Activated naive CD4-positive, alpha-beta T cell (primary cell): ENCODE data around the gene WDR5.

ENCODE experiments used
- DNase-seq, 4 experiments: peaks; one replicate each; lab custom pipeline; 2025; lab: John Stamatoyannopoulos, UW

Gene WDR5

DNA sequence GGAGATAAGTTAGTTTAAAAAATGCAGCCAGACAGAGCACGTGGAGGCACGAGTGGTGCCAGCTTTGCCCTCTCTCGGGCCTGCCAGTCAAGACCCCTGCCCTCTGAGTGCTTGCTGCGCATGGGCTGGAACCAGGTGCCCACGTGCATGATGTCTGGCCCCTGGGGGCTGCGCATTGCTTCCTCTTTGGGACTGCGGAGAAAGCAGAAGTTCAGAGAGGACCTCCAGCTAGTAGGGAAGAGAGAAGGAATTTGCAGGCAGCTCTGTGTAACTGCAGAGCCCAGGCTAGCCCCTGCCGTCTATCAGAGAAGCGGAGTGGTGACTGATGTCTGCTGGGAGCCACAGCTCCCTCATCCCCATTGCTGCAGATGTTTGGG, 38.2 kb downstream of the WDR5 start:
- DNase-seq: no peak

DNA sequence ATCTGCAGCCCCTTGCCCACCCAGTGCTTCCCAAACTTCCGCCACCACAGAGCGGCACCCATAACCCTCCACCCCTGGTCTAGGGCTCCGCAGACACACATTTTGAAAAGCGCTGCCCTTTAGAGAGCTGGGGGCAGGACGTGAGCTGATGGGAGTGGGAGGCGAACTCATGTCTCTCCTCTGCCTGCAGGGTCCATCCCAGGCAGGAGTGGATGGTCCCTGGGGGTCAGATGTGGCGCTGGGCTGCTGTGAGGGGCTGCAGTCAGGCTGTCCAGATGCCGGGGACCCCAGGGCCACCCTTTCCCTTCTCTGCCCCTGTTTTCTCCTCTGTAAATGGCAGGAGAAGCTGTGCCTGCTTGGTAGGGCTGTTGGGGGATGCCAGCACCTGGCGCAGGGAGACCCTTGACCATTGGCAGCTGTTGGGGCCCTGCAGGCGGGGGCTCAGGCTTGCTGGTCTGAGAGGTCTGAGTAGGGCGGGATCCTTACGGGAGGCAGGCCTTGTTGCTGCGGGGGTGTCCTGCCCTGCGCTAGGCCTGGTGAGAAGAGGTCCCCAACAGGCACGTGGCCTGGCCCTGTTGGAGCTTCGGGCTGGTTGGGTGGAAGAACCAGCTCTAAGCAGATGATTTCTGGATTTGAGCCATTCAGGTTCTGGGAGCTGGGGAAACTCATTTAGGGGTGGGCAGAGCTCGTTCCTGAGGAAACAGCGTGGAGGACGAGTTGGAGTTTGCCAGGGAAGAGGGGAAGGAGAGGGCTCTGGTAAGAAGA, 38.8 kb downstream of the WDR5 start:
- DNase-seq: no peak

DNA sequence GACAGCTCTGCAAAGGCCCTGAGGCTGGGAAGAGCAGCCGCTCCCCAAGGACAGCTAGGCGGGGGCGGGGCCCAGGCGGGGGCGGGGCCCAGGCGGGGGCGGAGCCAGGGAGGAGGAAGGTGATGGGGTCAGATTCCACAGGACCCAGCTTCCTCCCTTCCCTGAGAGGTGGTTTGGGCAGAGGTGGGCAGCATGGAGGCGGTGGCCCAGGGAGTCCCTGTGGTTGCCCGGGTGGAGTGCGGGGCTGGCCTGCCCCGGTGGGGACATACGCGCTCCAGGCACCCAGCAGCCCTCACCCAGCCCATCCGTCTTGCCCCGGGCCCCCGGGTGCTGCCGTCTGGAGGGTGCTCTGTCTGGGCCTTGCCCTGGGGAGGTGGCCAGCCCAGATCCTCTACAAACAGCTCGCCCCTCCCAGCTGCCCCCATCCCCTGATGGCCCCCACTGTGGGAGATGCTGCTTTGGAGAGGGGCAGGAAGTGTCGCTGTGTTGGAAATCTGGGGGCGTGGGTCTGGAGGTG, 39.5 kb downstream of the WDR5 start:
- no peak for DNase-seq

DNA sequence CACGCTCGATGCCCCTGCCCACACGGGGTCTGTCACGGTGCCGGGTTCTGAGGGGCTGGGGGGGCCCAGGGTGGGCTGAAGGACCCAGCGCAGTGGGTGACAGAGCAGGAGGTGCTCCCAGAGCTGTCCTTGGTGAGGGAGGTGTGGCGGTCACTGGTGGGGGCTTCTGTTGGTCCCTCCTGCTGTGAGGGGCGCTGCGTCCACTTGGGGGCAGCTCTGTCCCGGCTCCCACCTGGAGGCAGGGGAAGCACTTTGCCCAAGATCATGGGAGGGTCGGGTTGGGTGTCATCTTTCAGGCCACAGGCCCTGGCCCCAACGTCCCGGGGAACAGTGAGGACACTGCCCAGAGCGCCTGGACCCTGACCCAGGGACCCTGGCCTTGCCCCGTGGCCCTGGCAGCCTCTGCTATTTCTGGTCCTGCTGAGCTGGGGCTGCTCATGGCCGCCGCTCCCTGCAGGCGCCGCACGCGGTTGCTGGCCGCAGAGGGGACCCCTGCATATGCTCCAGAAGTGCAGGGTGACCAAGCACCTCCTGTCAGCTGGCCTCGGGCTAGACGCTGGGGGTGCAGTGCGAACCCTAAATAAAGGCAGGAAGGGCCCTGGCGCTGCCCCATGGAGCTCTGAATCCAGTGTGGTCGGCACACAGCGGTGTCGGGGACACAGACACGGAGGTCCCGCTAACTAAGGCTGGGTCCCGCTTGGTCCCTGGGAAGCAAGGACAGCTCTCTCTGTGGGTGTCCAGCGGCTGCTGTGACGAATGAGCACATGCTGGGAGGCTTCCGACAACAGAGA, 40.1 kb downstream of the WDR5 start:
- DNase-seq: no peak

DNA sequence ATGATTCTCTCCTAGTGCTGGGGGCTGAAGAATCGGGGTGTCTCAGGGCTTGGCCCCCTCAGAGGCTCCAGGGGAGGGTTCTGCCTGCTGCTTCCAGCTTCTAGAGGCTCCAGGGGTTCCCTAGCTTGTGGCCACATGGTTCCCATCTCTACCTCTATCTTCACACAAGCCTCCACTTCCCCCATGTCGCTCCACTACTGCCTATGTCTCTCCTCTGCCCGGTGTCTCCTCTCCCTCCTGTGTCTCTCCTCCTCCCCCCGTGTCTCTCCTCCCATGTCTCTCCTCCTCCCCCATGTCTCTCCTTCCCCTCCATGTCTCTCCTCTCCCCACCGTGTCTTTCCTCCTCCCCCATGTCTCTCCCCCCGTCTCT, 40.7 kb downstream of the WDR5 start:
- DNase-seq: no peak

DNA sequence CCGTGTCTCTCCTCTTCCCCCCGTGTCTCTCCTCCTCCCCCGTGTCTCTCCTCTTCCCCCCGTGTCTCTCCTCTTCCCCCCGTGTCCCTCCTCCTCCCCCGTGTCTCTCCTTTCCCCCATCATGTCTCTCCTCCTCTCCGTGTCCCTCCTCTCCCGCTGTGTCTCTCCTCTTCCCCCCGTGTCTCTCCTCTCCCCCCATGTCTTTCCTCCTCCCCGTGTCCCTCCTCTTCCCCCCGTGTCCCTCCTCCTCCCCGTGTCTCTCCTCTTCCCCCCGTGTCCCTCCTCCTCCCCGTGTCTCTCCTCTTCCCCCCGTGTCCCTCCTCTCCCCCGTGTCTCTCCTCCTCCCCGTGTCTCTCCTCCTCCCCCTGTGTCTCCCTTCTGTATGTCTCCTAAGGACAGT, 41.3 kb downstream of the WDR5 start:
- no peak for DNase-seq

DNA sequence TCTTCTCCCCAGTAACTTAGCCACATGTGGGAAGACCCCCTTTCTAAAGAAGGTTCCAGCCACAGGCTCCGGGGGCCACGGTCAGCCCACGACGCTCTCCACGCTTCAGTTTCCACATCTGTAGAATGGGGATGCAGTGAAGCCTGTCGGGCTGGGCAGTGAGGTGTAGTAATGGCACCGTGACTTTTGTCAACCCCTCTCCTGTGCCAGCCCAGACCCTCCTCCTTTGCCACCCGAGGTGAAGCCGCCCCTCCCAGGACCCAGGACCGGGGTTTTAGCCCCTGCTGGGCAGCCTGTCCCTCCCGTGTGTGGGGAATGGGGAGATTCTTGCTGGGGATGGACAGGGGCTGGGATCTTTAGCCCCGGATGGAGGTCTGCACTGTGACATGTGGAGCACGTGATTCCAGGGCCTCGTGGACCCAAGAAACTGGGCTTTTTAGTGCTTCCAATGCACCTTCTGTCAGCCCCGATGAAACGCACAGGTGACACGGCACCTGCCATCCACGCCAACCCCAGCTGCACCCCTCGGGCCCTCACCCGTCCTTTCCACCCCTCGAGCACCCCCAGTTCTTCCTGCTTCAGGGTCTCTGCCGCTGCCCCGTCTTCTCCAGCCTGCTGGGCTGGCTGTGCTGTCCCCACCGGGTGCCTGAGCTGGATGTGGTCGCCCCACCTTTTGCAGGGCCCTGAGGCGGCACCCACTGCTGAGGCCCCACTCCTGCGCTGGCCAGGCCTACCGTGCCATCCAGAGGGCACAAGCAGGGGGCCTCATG, 41.9 kb downstream of the WDR5 start:
- DNase-seq: no peak

DNA sequence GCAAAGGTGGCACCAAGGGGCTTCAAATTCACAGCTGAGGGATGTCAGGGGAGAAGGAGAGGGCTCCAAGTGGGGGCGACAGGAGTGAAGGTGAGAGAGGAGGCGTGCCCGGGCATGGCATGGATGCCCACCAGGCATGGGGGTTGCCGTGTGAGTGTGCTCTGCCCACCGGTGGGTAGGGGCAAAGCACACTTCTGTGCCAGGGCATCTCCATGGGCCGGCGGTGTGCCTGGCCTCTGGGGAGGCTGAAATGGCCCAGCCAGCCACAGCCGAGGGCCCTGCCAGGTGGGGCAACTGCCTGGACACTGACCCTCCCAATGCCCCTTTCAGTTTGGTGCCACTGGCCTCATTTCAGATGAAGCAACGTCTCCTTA, 42.5 kb downstream of the WDR5 start:
- no peak for DNase-seq

DNA sequence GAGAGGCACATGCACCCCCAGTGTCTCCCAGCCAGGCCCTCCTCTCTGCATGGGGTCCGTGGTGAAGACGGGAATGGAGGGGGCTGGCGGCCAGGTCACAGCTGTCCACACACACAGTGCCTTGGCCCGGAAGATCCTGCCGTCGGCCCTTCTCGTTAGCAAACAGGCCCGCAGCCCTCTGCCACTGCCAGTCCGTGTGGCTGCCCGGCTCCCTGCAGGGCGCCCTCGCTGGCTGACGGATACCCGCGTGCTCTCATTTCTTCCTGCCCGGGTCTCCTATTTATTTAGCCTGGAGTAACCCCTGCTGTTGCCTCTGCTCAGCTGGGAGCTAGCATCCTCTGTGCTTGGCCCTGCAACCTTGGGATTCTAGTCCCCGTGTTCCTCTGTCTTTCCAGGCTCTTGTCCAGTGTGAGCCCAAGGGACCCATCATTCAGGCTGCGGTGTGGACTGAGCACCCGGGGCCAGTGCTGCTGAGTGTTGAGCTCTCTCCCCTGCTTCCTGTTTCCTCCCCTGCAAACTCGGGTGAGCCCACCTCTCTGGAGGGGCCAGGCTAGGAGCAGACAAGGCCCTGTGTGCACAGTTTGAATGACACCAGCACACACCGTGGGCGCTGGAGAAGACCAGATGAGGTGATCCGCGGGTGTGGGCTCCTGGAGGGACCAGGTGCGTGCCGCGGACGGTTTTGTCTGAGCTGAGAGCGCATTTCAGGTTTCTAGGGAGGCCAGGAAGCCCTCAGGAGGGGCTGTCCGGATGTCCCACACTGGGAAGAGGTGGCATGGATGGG, 43.1 kb downstream of the WDR5 start:
- no peak for DNase-seq

DNA sequence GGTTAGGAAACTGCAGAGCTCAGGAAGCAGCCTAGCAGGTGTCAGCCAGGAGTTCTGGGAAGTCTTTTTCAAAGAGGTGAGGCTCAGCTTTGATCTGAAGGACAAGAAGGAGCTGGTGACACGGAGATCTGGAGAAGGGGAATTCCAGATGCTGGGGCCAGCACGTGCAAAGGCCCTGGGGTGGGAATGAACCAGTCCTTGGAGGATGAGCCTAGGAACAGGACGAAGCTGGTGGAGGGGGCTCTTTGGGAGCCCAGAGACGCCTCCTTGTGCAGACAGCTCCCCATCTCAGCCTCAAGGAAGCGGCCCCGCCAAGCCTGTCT, 43.7 kb downstream of the WDR5 start:
- no peak for DNase-seq

DNA sequence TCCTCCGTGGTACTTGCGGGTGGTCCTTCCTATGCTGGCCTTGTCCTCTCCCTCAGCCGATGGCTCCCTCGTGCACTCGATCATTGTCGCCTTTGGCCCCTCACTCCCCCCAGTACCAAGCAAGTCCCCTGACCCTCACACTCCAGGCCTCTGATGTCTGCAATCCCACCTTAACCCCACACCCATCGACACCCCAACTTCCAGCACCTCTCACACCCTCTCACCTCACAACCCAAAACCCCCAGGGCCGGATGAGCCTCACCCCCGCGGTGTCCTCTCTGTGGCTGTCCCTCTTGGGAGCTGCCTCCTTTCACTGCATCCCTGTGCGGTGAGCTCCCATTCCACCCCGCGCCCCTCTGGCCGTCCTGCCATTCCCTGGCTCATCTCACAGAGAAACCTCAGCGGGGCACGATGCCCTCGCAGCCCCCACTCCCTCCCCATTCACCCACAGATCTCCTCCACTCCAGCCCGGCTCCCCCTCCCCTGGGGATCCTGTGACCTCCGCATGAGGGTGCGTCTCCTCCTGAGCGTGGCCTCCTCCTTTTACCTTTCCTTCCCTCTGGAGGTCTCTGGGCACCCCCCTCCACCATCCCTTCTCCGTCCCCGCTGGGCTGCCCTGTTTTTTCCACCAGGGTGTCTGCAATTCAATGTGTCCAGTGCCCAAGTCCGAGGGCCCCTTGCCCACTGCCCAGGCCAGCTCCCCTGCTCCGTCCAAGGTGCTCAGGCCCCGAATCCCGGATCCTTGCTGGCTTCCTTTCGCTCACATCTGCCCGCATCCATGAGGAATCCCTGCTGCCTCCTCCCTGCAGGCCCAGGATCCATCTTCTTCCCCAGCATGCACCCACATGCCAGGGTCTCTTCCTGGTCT, 44.3 kb downstream of the WDR5 start:
- no peak for DNase-seq

DNA sequence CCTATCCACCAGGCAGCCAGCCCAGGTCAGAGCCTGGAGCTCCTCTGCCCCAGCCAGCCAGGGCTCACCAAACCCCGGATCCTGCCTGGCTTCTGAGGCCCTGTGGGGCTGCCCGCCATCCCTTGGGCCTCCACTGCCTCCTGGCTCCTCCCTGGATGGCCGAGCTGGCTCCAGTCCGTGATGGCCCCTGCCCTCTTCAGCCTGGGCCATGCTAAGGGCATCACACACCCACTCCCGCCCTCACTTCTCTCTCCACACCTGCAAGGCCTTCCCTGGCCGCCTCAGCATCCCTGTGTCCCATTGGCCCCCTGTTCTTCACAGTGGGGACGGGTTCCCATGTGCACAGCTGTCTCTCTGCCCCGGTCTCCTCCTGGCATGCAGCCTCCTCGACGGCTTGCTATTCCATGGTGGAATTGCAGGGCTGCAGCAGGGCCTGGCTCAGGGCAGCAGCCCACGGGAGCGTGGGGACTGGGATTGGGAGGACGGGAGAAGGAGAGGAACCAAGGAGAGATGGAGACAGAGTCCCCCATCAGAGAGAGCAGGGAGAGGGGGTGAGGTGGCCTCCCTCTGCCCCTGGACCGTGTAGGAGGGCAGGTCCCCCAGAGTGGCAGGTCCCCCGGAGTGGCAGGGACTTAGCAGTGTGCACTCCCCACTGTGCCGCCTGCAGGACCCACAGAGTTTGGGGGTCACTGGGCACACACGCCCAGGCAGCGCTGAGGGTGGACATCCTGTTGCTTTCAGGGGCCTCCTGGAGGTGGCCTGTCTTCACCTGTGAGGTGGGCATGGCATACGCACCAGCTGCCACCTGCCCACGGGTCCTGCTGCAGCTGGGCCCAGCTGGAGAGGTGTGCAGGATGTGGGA, 45.1 kb downstream of the WDR5 start:
- no peak for DNase-seq

DNA sequence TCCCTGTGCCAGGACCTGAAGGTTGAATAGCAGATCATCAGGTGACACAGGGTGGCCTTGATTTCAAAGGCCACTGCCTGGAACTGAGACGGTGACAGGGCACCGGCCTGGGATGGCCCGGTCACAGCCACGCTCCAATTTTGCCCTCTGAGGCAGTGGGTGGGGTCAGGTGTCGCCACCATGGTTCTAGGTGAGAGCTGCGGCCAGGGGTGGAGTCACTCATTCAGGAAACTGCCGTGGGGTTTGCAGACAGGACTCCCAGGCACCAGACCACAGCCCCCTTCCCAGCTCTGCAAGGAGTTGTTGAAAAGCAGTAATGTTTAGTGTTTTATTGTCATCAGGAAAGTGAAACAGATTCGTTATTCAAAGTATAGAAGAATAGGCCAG, 45.8 kb downstream of the WDR5 start:
- no peak for DNase-seq

DNA sequence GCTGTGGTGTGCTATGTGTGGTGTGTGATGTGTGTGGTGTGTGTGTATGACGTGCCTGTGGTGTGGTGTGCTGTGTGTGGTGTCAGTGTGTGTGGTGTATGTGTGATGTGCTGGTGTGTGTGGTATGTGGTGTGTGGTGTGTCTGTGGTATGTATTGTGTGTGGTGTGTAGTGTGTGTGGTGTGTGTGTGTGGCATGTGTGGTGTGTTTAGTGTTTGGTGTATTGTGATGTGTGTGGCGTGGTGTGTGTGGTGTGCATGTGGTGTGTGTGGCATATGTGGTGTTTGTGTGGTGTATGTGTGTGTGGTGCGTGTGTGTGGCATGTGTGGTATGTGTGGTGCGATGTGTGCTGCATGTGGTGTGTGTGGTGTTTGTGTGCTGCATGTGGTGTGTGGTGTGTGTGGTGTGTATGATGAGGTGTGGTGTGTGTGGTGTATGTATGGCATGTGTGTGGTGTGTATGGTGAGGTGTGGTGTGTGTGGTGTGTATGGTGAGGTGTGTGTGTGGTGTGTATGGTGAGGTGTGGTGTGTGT, 46.7 kb downstream of the WDR5 start:
- no peak for DNase-seq

DNA sequence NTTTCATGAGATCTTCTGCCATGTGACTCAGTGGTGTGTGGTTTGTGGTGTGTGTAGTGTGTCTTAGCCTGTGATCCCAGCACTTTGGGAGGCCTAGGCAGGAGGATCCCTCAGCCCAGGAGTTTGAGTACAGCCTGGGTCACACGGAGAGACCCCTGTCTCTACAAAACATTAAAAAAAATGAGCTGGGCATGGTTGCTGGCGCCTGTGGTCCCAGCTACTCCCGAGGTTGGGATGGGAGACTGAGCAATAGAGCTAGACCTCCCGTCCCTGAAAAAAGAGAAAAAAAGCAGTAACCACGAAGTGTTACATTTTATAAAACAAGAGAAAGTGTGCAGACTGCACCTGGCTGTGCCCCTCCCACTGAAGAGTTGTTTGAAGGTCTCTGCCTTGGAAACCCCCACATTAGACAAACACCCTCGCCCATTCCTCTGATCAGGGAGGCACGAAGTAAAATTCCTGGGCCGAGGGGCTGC, 49.7 kb downstream of the WDR5 start:
- DNase-seq: no peak

DNA sequence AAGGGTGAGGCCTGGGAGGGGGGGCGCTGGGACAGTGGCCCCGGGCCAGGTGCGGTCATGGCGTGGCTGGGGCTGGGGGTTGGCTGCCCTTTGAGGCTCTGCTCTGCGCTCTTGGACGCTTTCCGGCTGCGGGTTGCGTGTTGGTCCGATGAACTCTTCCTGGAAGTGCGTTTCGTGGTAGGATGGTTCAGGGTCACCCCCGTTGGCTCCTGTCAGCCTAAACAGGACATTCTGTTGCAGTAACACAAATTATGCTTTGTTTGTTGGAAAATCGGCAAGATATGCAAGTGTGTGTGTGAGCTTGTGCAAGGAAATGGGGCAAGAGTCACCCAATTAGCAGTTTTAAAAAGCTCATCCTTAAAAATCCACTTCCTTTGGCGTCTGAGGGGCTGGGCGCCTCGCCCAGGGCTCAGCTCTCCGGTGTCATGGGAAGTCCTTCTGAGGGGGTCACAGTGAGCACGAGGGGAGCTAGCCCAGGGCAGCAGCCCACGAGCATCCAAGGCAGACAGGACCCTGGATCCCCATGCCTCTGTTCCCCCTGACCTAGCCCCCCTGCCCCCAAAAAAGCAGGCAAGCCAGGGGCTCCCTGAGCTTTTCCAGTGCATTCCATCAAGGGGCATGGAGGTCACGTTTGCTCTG, 50.7 kb downstream of the WDR5 start:
- no peak for DNase-seq

DNA sequence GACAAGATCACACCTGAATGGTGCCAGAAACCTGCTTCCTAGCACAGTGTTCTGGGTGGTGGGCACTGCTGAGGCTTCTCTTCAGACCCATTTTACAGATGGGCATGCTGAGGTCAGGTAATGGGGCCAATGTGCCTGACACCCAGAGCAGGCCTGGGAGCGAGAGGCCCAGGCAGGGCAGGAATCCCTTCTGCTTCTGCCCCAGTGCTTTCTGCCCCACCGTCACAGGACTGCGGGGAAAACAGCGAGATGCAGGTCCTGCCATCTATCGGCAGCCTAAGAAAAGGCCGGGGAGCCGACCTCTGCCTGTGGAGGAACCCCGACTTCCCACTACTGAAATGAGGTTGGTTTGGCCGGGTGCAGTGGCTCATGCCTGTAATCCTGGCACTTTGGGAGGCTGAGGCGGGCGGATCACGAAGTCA, 51.2 kb downstream of the WDR5 start:
- no peak for DNase-seq

DNA sequence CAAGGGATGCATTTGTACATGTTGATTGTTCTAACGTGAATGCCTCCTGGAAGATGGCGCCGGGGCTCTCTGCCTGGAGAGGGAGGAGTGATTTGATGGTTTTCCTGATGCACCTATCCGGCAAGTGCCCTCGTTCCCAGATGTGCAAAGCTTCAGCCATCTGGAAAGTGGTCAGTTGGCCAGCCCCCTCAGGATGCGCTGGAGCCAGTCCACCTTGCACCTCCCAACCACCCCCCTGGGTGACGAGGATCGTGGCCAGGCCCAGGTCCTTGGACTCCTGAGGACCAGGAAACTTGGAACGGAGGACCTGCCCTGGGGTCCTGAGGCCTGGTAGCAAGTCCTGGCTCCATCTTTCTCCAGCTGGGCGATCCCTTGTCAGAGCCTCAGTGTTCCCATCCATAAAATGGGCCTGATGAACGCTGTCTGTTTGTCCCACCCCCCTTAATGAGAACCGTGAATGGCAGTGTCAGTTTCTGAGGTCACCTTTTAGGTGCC, 52.1 kb downstream of the WDR5 start:
- no peak for DNase-seq
